ENCODE data around the gene RBBP5. TPM values are rescaled to one million over a fixed set of nuclear protein-coding genes. Genes with fewer than 3 reads are reported as not detected.

RBBP5 gene
- total RNA-seq, 2 donors from 2014 or later, result 15.0 to 15.1 TPM

DNA sequence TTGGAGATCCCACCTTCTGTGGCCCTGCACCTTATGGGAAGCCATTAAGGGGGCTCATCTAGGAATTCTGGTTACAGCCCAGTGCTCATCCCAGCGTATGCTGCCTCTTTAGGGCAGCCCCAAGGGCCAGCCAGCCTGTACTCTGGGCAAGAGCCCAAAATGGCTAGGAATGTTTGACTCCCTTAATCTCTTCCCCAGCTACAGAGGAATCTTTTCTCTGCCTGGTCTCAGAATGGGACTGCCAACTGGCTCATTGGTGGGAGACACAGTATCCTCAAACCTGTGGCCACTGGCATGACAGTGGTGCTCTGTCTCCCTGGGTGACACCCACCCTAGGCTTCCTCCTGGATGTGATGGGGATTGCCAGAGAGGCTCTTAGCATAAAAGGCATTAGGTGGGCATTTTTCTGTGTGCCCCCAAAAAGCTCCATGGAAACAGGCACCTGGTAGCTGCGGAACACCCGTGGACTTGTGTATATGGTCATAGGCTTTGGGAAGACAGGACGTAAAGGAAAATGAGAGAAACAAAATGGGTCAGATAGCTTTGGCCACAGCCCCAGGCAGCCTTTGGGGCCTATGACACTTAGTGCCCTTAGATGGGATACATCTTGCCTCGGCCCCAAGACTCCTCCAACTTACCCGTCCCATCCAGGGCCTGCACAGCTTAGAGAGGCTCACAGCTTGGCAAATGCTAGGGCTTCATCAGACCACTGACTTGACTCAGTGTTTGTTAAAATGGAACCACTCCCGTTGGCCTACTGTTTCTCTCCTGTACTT, 44.4 kb downstream of the RBBP5 start:
- 74% methylated on average over 7 of the region's 7 CpGs for WGBS
- H3K27me3 ChIP-seq (replicated peaks; ENCODE audit: insufficient read depth), result no peaks in the 10 kb centered on the region
- no peak overlapping the region for H3K27ac ChIP-seq
- DNase-seq (ENCODE audit: low spot score), result no peak
- no peak overlapping the region for H3K4me3 ChIP-seq
- intact Hi-C loops (cut with DNase I), result no loop called here
- H3K36me3 ChIP-seq, result no peaks in the 10 kb centered on the region
- H3K4me1 ChIP-seq (replicated peaks), result no peaks in the 10 kb centered on the region
- TF ChIP-seq POLR2A (IDR thresholded peaks at IDR 0.05) (no peak), POLR2AphosphoS5 (IDR thresholded peaks at IDR 0.05) (no peak)
- TF ChIP-seq, protein P1, sequence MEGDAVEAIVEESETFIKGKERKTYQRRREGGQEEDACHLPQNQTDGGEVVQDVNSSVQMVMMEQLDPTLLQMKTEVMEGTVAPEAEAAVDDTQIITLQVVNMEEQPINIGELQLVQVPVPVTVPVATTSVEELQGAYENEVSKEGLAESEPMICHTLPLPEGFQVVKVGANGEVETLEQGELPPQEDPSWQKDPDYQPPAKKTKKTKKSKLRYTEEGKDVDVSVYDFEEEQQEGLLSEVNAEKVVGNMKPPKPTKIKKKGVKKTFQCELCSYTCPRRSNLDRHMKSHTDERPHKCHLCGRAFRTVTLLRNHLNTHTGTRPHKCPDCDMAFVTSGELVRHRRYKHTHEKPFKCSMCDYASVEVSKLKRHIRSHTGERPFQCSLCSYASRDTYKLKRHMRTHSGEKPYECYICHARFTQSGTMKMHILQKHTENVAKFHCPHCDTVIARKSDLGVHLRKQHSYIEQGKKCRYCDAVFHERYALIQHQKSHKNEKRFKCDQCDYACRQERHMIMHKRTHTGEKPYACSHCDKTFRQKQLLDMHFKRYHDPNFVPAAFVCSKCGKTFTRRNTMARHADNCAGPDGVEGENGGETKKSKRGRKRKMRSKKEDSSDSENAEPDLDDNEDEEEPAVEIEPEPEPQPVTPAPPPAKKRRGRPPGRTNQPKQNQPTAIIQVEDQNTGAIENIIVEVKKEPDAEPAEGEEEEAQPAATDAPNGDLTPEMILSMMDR (IDR thresholded peaks at IDR 0.05), result no peak
- no peaks in the 10 kb centered on the region for H3K9me3 ChIP-seq

DNA sequence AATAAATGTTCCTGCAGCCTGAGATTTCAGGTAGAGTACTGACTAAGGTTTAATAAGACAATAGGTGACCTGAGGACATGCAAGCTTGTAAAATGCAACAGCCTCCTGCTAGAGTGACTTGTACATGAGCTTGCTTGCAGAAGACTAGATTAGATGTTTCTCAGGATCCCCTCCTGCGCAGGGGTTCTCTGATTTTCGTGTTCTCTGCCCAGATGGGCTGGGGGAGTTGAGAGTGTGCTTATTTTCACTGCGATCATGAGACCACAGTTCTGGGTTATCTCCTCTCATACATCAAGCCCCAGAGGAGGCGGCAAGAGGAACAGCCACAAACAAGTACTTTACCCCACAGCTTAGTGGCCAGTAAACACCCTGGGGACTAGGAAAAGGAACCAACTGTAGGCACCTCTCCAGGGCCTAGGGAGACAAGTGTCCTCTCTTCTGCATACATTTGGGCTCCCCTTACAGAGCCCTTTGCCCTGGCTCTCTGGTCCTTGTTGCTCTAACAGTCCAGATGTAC, 45.5 kb downstream of the RBBP5 start:
- intact Hi-C loops (cut with DNase I), result no loop called here

DNA sequence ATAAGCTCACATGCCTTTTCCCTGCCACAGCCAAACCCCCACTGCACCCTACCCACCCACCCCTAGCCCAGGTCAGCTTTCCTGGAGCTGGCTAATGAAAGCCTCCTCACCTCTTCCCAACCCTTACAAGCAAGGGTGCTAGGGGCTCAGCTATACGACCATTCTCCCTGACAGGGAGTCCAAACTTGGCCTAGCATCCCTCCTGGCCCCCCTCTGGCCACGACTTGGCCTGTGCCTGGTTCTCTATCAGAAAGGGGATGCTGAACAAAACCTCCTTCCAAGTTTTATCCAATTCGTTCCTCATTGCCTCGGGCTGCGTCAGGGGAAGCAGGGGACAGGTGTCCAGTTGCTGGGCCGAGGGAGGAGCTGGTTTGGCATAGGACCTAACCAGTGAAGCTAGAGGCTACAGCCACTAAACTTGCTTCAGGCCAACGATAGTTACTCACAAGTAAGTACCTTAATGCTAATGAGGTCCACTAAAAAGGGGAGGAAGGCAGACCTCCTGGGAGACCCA, 46.1 kb downstream of the RBBP5 start:
- no peaks in the 10 kb centered on the region for H3K27me3 ChIP-seq (replicated peaks; ENCODE audit: insufficient read depth)
- H3K4me3 ChIP-seq, result no peak overlapping the region
- no peak for DNase-seq (ENCODE audit: low spot score)
- H3K27ac ChIP-seq, result no peak overlapping the region
- no peak for TF ChIP-seq POLR2A (IDR thresholded peaks at IDR 0.05)
- no peaks in the 10 kb centered on the region for H3K9me3 ChIP-seq
- 52% methylated on average over 7 of the region's 7 CpGs for WGBS
- no peaks in the 10 kb centered on the region for H3K36me3 ChIP-seq
- intact Hi-C loops (cut with DNase I), result no loop called here
- no peaks in the 10 kb centered on the region for H3K4me1 ChIP-seq (replicated peaks)

More for the DNA sequence above, 45.5 kb downstream of the RBBP5 start:
- TF ChIP-seq, protein P1 (IDR thresholded peaks at IDR 0.05), result no peak
- TF ChIP-seq POLR2A (IDR thresholded peaks at IDR 0.05), result no peak
- no peak for TF ChIP-seq POLR2AphosphoS5 (IDR thresholded peaks at IDR 0.05)
- Histone ChIP-seq H3K36me3 (no peaks in the 10 kb centered on the region), H3K4me1 (replicated peaks) (no peaks in the 10 kb centered on the region), H3K4me3 (no peak overlapping the region), H3K27ac (no peak overlapping the region), H3K9me3 (no peaks in the 10 kb centered on the region), H3K27me3 (replicated peaks; ENCODE audit: insufficient read depth) (no peaks in the 10 kb centered on the region)
- no peak for DNase-seq (ENCODE audit: low spot score)
- WGBS, result 56% methylated on average over 4 of the region's 4 CpGs

DNA sequence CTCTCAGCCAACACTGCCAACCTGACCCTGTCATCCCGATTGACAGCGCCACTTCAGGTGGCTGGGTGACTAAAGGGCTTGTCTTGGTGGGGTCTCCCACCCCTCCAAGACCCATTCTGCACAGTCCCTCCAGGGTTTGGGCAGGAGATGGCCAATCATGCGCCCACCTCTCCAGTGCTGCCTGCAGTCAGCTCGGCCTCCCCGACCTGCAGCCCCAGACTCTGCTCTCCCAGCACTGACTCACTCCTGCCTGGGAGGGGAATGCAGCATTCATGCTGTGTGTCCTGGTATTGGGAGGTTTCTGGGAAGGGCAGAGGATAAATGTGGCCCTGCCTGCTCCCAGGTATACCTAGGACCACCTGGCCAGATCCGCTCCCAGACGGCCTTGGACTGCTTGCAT, 47.3 kb downstream of the RBBP5 start:
- Histone ChIP-seq H3K27ac (no peak overlapping the region), H3K36me3 (no peaks in the 10 kb centered on the region), H3K4me3 (no peak overlapping the region), H3K27me3 (replicated peaks; ENCODE audit: insufficient read depth) (no peaks in the 10 kb centered on the region), H3K4me1 (replicated peaks) (no peaks in the 10 kb centered on the region), H3K9me3 (no peaks in the 10 kb centered on the region)
- intact Hi-C loops (cut with DNase I), result no loop called here
- no peak for DNase-seq (ENCODE audit: low spot score)
- TF ChIP-seq, protein P1 (IDR thresholded peaks at IDR 0.05), result no peak
- no peak for TF ChIP-seq POLR2AphosphoS5 (IDR thresholded peaks at IDR 0.05)
- TF ChIP-seq POLR2A (IDR thresholded peaks at IDR 0.05), result no peak
- WGBS, result 94% methylated on average over 3 of the region's 7 CpGs

DNA sequence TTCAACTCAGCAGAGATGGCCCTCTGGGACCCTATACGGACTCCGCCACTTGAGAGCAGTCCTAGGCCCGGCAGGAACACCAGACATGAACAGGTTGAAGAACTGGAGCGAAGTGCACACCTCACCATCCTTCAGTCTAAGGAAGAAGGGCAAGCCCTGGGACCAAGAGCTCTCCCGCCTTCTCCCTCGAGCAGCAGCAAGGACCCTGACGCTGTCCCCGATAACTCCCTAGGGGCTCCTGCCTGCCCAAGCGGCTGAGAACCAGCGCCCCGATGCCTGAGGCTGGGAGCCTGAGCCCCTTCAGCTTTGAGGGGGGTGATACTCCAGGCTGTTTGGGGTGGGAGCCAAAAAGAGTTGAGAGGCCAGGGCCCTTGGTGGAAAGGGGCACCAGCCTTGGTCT, 47.7 kb downstream of the RBBP5 start:
- WGBS, result 95% methylated on average over 9 of the region's 11 CpGs
- TF ChIP-seq POLR2A (IDR thresholded peaks at IDR 0.05) (no peak), POLR2AphosphoS5 (IDR thresholded peaks at IDR 0.05) (no peak)
- TF ChIP-seq, protein P1 (IDR thresholded peaks at IDR 0.05), result no peak
- H3K27ac ChIP-seq, result no peak overlapping the region

More for the DNA sequence above, 47.7 kb downstream of the RBBP5 start:
- no peak overlapping the region for H3K4me3 ChIP-seq
- no peaks in the 10 kb centered on the region for H3K9me3 ChIP-seq
- intact Hi-C loops (cut with DNase I), result no loop called here
- H3K36me3 ChIP-seq, result no peaks in the 10 kb centered on the region
- H3K4me1 ChIP-seq (replicated peaks), result no peaks in the 10 kb centered on the region
- no peaks in the 10 kb centered on the region for H3K27me3 ChIP-seq (replicated peaks; ENCODE audit: insufficient read depth)
- DNase-seq (ENCODE audit: low spot score), result no peak

All from prostate gland (tissue), 2 donors.